Hematopoietic multipotent progenitor cell treated with erythropoietin and hydrocortisone succinate and interleukin-3 and kit ligand, for 15 days (in vitro differentiated cells): ENCODE measurements around the gene FYN.

Experiments used
- DNase-seq: peaks from one replicate; pipeline ENCODE4 v3.0.0-alpha.2; 2015; ENCODE audit warnings: low spot score

FYN gene

DNA sequence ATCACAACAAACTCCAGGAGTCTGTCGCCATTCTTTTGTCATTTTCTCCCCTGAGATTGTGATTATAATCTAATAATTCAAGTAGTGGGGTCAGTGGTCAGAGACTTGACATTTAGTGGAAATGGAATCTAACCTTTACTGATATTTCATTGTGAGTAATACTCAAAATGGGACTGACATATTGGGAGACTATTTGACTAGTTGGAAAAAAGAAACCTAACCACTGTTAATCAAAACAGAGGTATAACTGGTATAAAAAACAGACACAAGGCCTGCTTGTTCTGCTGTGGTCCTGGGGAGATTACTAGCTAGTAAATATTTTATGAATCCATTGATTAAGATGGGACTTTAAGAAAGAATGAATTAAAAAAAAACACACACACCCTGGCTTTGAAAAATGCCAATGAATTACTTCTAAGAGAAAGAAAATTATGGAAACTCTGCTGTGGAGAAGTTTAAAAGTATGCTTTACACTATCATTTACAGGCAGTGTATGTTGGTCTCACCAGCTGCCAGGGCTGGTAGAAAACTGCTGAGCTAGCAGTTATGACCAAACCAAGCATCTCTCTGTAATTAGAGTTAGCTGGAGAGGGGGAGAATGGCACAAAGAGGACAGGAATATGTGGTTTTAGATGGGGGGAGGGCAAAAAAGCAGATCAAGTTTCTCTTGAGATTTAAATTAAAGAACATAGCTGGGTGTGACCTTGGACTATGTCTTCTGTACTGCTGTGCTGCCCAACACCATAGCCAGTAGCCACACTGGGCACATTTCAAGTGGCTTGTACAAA, 103.7 kb downstream of the FYN start:
- DNase-seq: no peak

DNA sequence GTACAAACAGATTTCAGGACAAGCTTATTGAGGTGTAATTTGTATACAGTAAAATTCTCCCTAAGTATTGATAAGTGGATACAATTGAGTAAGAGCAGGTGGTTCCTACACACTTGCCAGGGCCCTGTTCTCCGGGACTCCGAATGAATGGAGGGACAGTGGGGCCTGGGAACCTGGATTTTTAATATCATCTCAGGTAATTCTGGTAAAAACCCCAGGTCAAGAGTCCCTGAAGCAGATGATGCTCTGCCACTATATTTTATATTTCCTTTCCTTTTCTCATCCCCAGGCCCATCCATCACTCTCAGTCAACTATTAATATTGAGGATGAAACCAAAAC, 104.9 kb downstream of the FYN start:
- DNase-seq: no peak

GRCh38 chr6:111767752-111768430, 105.4 kb downstream of the FYN start:
- no peak for DNase-seq

- no peak for DNase-seq
Measured at GRCh38 chr6:111766201-111766857, 106.9 kb downstream of the FYN start.

GRCh38 chr6:111765763-111766162, 107.5 kb downstream of the FYN start:
- no peak for DNase-seq

DNA sequence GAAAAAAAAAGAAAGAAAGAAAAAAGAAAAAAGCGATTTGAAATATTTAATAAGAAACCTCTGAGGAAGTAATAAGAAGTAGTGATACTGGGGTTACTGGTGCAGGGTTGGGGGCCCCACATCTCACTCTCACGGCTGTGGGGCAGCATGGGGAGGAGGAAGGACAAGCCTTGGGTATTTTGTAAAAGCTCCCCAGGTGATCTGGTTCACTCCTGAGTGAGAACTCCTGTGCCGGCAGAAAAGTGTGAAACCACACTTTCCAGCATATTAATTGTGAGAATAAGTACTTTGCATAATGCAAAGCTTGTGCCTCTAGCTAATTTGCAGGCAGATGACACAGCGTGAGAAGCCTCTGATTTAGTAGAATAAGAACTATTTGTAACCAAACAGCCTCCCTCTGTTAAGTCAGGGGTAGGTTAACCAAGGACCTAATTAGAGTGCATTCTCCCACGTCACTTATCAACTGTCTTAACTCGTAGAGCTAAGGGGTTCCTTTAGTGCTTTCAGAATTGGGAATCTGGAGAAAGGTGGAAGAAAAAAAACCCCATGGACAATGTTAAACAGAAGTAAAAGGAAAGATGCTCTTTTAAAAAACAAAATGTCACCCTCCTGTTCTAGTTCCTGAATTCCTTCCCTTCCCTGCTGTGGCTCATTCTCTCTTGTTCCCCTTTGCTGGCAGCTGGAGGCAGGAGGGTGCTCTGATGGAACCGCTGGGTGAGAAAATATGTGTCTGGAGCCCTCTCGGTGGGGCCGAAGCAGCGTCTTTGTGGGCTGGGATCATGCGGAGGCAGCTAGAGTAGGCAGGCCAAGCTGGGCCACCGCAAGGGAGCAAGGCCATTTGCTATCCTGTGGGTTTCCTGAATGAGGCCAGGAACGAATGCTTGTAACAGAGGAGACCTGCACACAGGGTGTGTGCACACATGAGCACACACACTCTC, 108.7 kb downstream of the FYN start:
- DNase-seq: no peak

DNA sequence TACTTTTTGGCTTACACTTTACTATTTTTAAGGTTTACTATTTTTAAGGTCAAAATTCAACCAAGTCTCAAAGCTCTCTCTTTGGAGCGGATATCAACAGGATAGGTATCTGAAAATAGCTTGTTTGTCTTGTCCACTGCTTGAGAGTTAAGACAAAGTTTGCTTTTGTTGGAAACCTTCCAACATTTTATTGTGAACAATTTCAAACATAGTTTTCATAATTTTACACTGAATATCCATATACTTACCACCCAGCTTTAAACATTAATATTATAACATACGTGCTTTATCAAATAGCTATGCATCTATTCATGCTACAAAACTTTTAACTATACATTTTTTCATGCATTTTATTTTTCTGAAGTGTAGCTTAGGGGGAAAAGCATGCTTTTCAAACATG, 109.9 kb downstream of the FYN start:
- no peak for DNase-seq

DNA sequence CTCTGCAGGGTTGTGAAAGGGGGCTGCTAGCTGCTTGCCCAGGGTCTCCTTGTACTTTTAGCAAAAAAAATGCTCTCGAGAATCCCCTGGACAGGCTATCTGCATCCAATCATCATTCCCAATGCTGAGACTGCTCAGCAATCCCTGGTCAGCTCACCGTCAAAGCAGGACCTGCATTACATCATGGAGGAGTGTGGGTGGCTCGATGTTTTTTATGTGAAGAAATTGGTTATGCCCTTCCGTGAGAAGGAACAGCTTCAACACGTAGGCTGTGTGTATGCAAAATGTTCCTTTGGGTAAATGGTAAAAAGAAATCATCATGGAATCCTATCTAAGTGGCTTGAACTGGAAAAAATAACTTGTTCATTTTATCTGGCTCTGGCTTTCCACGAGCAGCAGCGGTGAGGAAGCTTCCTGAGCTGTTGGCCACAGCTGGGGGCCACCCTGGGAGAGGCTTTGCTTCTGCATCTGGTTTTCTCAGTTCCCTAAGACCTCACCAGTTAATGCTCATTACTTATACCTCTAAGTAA, 111.4 kb downstream of the FYN start:
- no peak for DNase-seq

DNA sequence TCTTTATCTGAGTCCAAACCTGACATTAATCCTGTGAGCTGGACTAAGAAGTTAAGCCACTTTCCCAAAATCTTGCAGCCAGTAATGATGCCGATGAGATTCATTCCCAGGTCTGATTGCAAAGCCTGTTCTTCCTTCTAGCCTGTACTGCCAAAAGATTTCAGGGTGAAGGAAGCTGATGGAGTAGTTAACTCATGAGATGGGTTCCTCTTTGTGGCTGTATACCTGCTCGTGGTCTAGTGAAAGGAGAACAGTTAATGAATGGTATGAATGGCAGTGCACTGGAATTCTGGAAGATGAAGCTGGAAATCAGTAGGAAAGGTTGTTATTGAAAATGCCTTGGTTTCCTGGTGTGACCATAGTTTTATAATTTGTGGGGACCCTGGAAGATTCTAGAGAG, 112.0 kb downstream of the FYN start:
- no peak for DNase-seq

GRCh38 chr6:111759836-111760785, 113.1 kb downstream of the FYN start:
- no peak for DNase-seq

- DNase-seq: no peak
Measured at GRCh38 chr6:111759331-111759835, 113.9 kb downstream of the FYN start.

DNA sequence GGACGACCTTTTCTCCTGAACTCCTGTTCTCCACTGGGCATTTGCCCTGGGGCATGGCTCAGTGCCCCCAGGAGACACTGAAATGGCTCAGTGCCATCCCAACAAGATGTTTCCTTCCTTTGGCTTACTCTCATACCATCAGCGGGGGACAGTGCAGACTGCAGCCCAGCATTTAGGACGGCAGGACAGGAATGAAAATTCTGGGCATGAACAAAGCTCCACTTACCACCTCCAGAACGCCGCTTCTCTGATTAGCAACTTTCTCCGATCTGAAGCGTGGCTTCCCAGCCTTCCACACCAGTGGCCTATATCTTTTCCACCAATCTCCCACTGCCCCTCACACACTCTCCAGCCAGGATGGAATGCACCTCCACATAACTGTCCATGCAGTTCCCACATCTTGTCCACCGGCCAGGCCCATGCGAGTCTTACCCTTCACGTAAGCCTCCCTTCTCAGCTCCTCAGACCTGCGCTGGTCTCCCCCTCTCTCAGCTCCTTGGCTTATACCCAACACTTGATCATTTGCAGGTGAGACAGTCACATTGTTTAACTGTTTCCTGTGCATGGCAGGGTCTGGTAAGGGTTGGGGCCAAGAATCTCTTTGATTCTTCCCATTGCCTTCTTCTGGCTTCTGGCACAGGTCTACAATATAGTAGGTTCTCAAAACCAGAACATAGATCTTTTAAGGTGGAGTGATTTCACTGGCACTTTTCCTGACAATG, 114.5 kb downstream of the FYN start:
- no peak for DNase-seq

DNA sequence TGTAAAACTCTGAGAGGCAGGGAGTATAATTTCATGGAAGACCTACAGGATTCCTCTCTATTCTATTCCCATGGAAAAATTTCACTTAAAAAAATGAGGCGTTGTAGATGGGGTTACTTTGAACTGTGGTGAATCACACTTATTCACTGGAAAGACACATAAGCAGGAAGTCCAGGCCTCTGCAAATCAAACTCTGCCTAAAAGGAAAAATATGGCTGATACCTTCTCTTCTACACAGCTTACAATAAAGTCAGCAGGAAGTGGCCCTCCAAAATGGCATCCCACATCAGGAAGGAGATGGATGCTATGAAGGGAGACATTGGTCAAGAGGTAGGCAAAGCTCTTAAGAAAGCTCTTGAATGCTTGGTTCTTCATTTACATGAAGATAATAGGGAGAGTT, 115.9 kb downstream of the FYN start:
- DNase-seq: no peak

DNA sequence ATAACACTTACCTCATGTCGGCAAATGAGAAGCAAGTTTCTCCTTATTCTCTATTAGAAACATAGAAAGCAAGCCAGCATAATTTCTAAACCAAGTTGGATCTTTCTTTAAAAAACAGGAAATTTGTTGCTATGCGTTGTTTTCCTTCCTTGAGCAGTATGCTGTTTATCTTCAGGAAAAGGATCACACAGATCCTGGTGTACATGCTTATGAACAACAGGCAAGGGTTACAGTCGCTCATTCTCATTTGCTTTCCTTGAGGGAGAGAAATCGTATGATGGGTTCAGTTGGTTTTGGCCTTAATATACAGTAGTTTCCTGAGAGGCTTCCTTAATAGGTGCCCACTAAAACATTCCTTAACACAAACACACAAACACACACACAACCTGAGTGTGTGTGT, 118.8 kb downstream of the FYN start:
- DNase-seq: no peak

GRCh38 chr6:111753573-111753972, 119.7 kb downstream of the FYN start:
- no peak for DNase-seq

- DNase-seq: no peak
Measured at GRCh38 chr6:111752476-111752875, 120.8 kb downstream of the FYN start.

- no peak for DNase-seq
Measured at GRCh38 chr6:111750753-111751673, 122.2 kb downstream of the FYN start.

- no peak for DNase-seq
Measured at GRCh38 chr6:111750153-111750552, 123.1 kb downstream of the FYN start.

DNA sequence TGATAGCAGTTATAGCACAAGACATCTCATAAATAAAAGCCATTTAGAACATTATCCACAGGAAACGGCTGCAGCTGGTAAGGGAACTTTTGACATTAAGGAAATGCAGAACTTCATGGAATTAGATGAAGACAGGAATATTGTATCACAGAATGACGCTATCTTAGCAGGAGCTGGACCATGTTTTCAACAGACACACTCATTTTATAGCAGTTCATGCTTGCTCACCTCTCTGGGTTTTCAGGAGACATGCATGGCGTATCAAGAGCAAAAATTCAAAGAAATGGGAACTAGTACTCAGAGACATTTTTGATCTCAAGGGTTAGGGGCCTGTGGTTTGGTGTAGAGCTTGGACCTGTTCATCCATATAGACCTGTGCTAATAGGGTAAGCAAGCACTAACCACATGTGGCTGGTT, 125.0 kb downstream of the FYN start:
- no peak for DNase-seq
